Breast epithelium (tissue), 4 donors: ENCODE measurements around the gene HOXD13. TPM values are rescaled to one million over a fixed set of nuclear protein-coding genes. Genes with fewer than 3 reads are reported as not detected.

Experiments
- DNase-seq, 2 donors: peaks; one replicate each; pipeline ENCODE4 v3.0.0-alpha.2; 2019; ENCODE audit warnings: low spot score in 2 of 2
- H3K27ac ChIP-seq, 2 donors: fragments of 200-600 bp; sonication (generic) in 1 of 2; one replicate each; pipeline ENCODE4 v1.5.1; 2016 to 2019; ENCODE audit warnings: mild to moderate bottlenecking in 1 of 2
- H3K27me3 ChIP-seq, 2 donors: fragments of 200-600 bp; sonication (generic) in 1 of 2; one replicate each; pipeline versions ENCODE4 v1.5.1 to v1.6.0; 2017 to 2019; ENCODE audit warnings: control low read depth in 1 of 2, mild to moderate bottlenecking in 1 of 2
- H3K36me3 ChIP-seq: fragments of 200-600 bp; one replicate; pipeline ENCODE4 v1.5.1; 2019
- H3K4me1 ChIP-seq, 2 donors: fragments of 200-600 bp; sonication (generic); one replicate each; pipeline ENCODE4 v1.5.1; 2016 to 2019; ENCODE audit warnings: control low read depth in 1 of 2
- H3K4me3 ChIP-seq, 3 donors: fragments of 200-600 bp; sonication (generic); 1 replicate in 2 of 3; 2 replicates in 1 of 3; pipeline ENCODE4 v1.5.1; 2016 to 2019; ENCODE audit warnings: mild to moderate bottlenecking in 3 of 3, moderate library complexity in 2 of 3
- H3K9me3 ChIP-seq, 2 donors: fragments of 200-600 bp; sonication (generic) in 1 of 2; one replicate each; pipeline ENCODE4 v1.5.1; 2016 to 2019; ENCODE audit warnings: control low read depth in 1 of 2
- POLR2A ChIP-seq: fragments of 450-650 bp; IDR thresholded peaks from one replicate; pipeline ENCODE4 v1.6.1; 2016; ENCODE audit warnings: antibody characterized with exemption, mild to moderate bottlenecking, moderate library complexity
- POLR2AphosphoS5 ChIP-seq, 3 donors: sonication (generic); formaldehyde crosslinking; IDR thresholded peaks; one replicate each; pipeline ENCODE4 v1.6.1; 2017; ENCODE audit warnings: antibody characterized with exemption in 3 of 3
- intact Hi-C: fragments of 100-400 bp; cut with DNase I; formaldehyde crosslinking; loops from one replicate; pipeline ENCODE4 v1.15.1; 2023; ENCODE audit warnings: low total_unique reads
- total RNA-seq, 3 donors: library from RNA; depleted of rRNA; stranded (reverse); fragments of >200 nt; gene quantifications; one replicate each; pipeline ENCODE4 v1.1.0, GENCODE V29; 2016
- TF ChIP-seq, protein P1 (sequence below), 3 donors: fragments of 450-650 bp; IDR thresholded peaks; one replicate each; pipeline ENCODE4 v1.5.1; 2016 to 2017; ENCODE audit warnings: antibody characterized with exemption in 3 of 3, mild to moderate bottlenecking in 3 of 3, moderate library complexity in 3 of 3

Gene HOXD13
- total RNA-seq, 3 donors from 2014 or later = not detected

DNA sequence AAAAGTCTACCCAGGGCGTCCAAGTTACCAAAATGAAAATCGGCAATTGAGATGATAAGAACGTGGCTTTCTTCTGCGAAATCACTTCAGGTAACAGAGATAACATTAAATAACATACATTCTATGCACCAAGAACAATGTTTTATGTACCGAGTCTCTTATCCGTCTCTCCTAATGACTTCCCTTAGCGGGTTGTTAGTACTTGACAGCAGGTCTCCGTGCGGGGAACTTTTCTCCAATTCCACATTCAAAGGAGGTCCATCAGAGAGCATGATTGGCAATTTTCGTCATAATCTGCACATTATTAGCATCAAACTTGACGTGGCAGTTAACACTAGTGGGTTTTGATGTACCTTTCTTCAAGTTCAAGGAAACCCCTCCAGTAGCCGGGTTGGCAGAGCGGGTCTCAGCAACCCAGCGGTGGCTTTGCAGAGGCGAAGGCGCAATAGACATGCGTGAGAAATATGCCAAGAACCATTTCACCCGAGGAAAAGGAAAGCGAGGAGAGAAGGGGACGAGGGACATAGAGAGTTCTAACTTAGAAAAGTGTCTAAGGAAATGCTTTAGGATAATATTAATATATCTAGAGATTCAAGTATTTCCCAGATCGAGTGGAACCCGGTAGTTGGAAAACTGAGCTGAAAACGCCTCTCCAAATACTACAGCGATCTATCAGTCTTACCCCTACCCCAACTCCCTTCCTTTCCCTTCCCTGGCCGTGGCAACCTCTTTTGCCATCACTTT is 13.8 kb upstream of the HOXD13 start:
- Histone ChIP-seq H3K4me3 (peak overlapping the region in 1 of 3 donors; percentile 51), H3K27ac (no peak overlapping the region), H3K36me3 (no peaks in the 10 kb centered on the region), H3K9me3 (peaks cover 0 to 10% of the 10 kb centered on the region in 2 donors), H3K27me3 (peaks cover 3 to 98% of the 10 kb centered on the region in 2 donors), H3K4me1 (no peaks in the 10 kb centered on the region)
- TF ChIP-seq, protein P1, sequence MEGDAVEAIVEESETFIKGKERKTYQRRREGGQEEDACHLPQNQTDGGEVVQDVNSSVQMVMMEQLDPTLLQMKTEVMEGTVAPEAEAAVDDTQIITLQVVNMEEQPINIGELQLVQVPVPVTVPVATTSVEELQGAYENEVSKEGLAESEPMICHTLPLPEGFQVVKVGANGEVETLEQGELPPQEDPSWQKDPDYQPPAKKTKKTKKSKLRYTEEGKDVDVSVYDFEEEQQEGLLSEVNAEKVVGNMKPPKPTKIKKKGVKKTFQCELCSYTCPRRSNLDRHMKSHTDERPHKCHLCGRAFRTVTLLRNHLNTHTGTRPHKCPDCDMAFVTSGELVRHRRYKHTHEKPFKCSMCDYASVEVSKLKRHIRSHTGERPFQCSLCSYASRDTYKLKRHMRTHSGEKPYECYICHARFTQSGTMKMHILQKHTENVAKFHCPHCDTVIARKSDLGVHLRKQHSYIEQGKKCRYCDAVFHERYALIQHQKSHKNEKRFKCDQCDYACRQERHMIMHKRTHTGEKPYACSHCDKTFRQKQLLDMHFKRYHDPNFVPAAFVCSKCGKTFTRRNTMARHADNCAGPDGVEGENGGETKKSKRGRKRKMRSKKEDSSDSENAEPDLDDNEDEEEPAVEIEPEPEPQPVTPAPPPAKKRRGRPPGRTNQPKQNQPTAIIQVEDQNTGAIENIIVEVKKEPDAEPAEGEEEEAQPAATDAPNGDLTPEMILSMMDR (IDR thresholded peaks at IDR 0.05) = no peak
- no peak for TF ChIP-seq POLR2A
- no peak for TF ChIP-seq POLR2AphosphoS5 (IDR thresholded peaks at IDR 0.05)
- intact Hi-C loops = no loop called here
- DNase-seq = no peak

GRCh38 chr2:176079285-176079830 is 13.2 kb upstream of the HOXD13 start:
- Histone ChIP-seq H3K4me1 (no peaks in the 10 kb centered on the region), H3K27ac (no peak overlapping the region), H3K4me3 (peak overlapping the region in 2 of 3 donors; percentile 16 to 51), H3K9me3 (peaks cover 0 to 15% of the 10 kb centered on the region in 2 donors), H3K36me3 (no peaks in the 10 kb centered on the region), H3K27me3 (peaks cover 3 to 98% of the 10 kb centered on the region in 2 donors)
- intact Hi-C loops = no loop called here
- TF ChIP-seq POLR2A = no peak
- TF ChIP-seq, protein P1 (IDR thresholded peaks at IDR 0.05) = no peak
- TF ChIP-seq POLR2AphosphoS5 (IDR thresholded peaks at IDR 0.05) = no peak
- no peak for DNase-seq

DNA sequence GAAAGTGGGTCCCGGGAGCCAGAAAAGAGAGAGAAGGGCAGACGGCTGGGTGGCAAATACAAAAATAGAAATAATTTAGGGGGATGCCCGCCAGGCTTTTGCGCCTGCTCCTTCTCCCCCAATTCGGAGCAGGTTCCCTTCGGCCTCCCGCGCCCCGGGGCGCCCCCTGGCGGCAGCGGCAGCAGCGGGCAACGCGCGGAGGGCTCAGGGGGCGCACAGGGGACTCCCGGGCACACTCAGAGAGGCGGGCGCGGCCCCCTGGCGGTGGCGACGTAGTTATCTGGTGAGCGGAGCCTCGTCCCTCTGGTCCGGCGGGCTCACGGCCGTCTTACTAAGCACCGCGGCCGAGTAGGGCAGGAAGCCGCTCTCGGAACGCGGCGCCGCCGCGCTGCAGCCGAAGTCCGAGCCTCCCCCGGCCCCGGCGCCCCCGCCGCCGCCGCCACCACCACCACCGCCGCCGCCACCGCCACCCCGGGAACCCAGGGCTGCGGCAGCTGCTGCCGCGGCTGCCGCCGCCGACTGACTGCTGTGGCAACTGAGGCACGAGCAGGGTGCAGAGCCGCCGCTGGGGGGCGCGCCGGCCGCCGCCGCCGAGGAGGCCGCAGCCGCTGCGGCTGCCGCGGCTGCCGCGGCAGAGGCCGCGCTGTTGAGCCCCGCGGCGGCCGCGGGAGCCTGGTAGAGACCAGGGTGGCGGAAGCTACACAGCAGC is 12.5 kb upstream of the HOXD13 start:
- peaks cover 0 to 15% of the 10 kb centered on the region in 2 donors for H3K9me3 ChIP-seq
- H3K27ac ChIP-seq = no peak overlapping the region
- intact Hi-C loops = loop anchor here (10.0 kb wide), 1 partner anchor 395 kb away; no protein-coding TSS in a partner anchor

GRCh38 chr2:176080540-176081375 is 11.8 kb upstream of the HOXD13 start:
- Histone ChIP-seq H3K4me1 (no peaks in the 10 kb centered on the region), H3K27ac (no peak overlapping the region), H3K4me3 (peak overlapping the region in 1 of 3 donors; percentile 51), H3K27me3 (peaks cover 3 to 98% of the 10 kb centered on the region in 2 donors), H3K36me3 (no peaks in the 10 kb centered on the region), H3K9me3 (peaks cover 0 to 15% of the 10 kb centered on the region in 2 donors)
- TF ChIP-seq POLR2A (no peak), POLR2AphosphoS5 (IDR thresholded peaks at IDR 0.05) (peak in 1 of 3 donors; percentile 12)
- TF ChIP-seq, protein P1 (IDR thresholded peaks at IDR 0.05) = no peak
- intact Hi-C loops = loop anchor here (10.0 kb wide), 1 partner anchor 396 kb away; no protein-coding TSS in a partner anchor
- no peak for DNase-seq

More for the DNA sequence above, 12.5 kb upstream of the HOXD13 start:
- Histone ChIP-seq H3K4me3 (peak overlapping the region in 2 of 3 donors; percentile 16 to 51), H3K4me1 (no peaks in the 10 kb centered on the region), H3K36me3 (no peaks in the 10 kb centered on the region), H3K27me3 (peaks cover 3 to 98% of the 10 kb centered on the region in 2 donors)
- no peak for DNase-seq
- TF ChIP-seq POLR2A (no peak), POLR2AphosphoS5 (IDR thresholded peaks at IDR 0.05) (no peak)
- TF ChIP-seq, protein P1 (IDR thresholded peaks at IDR 0.05) = peak in 1 of 3 donors; percentile 28
